HL-60 (cell line): Measurements from ENCODE around the gene LSAMP.

ENCODE experiments used
- DNase-seq, 2 experiments: peaks; one replicate each; pipeline ENCODE4 v3.0.0-alpha.2; 2010 to 2020; ENCODE audit warnings: low read depth in 1 of 2, low spot score in 1 of 2
- H3K27ac ChIP-seq: fragments of 250-450 bp; sonication (Bioruptor Pico); replicated peaks from 2 replicates; pipeline ENCODE4 v1.5.1; 2020; ENCODE audit warnings: mild to moderate bottlenecking, moderate library complexity
- H3K27me3 ChIP-seq: fragments of 250-450 bp; sonication (Bioruptor Pico); 2 replicates; pipeline ENCODE4 v1.5.1; 2021; ENCODE audit warnings: mild to moderate bottlenecking, moderate library complexity; ENCODE audit not compliant: insufficient read depth, poor library complexity, severe bottlenecking
- H3K4me3 ChIP-seq: replicated peaks from 2 replicates; pipeline ENCODE4 v1.5.1; 2011; ENCODE audit warnings: mild to moderate bottlenecking, control low read depth, low read length; ENCODE audit not compliant: insufficient read depth
- CTCF ChIP-seq: IDR thresholded peaks from one replicate; pipeline ENCODE4 v1.5.1; 2011; ENCODE audit warnings: low read length, control low read depth, inconsistent platforms; ENCODE audit not compliant: insufficient read depth
- GABPA ChIP-seq: IDR thresholded peaks from 2 replicates; pipeline ENCODE4 v1.6.1; 2012; ENCODE audit warnings: low read depth
- POLR2AphosphoS5 ChIP-seq: IDR thresholded peaks from 2 replicates; pipeline ENCODE4 v1.6.1; 2012; ENCODE audit warnings: low read depth
- REST ChIP-seq: IDR thresholded peaks from 2 replicates; pipeline ENCODE4 v1.6.1; 2012; ENCODE audit warnings: low read depth; ENCODE audit not compliant: insufficient replicate concordance
- SPI1 ChIP-seq: IDR thresholded peaks from 2 replicates; pipeline ENCODE4 v1.6.1; 2012; ENCODE audit warnings: low read depth, mild to moderate bottlenecking, borderline replicate concordance

LSAMP gene

GRCh38 chr3:115857518-115858136, 587.7 kb downstream of the LSAMP start:
- H3K27ac ChIP-seq, result no peak overlapping the region
- no peak for DNase-seq
- no peak overlapping the region for H3K4me3 ChIP-seq
- no peak for TF ChIP-seq GABPA
- TF ChIP-seq CTCF, result no peak
- no peaks in the 10 kb centered on the region for H3K27me3 ChIP-seq

GRCh38 chr3:115855911-115856310, 589.4 kb downstream of the LSAMP start:
- no peak for DNase-seq
- Histone ChIP-seq H3K27me3 (no peaks in the 10 kb centered on the region), H3K27ac (no peak overlapping the region), H3K4me3 (no peak overlapping the region)
- TF ChIP-seq REST (no peak), GABPA (no peak)

- no peak for TF ChIP-seq POLR2AphosphoS5
- TF ChIP-seq REST, result no peak
- TF ChIP-seq SPI1, result no peak
- TF ChIP-seq GABPA, result no peak
- no peak overlapping the region for H3K4me3 ChIP-seq
- H3K27ac ChIP-seq, result no peak overlapping the region
- H3K27me3 ChIP-seq, result no peaks in the 10 kb centered on the region
- no peak for DNase-seq
These were observed 592.2 kb downstream of the LSAMP start for GRCh38 chr3:115853104-115853503.

GRCh38 chr3:115852278-115852677, 593.0 kb downstream of the LSAMP start:
- no peak overlapping the region for H3K27ac ChIP-seq
- DNase-seq, result no peak
- no peak overlapping the region for H3K4me3 ChIP-seq
- no peak for TF ChIP-seq CTCF
- TF ChIP-seq SPI1, result no peak
- TF ChIP-seq POLR2AphosphoS5, result no peak
- H3K27me3 ChIP-seq, result no peaks in the 10 kb centered on the region

GRCh38 chr3:115851571-115851970, 593.7 kb downstream of the LSAMP start:
- no peak for DNase-seq
- TF ChIP-seq POLR2AphosphoS5 (no peak), GABPA (no peak), CTCF (no peak), SPI1 (no peak), REST (no peak)
- no peaks in the 10 kb centered on the region for H3K27me3 ChIP-seq
- H3K27ac ChIP-seq, result no peak overlapping the region
- no peak overlapping the region for H3K4me3 ChIP-seq
